ENCODE measurements around the gene NAT10.
A peak's percentile ranks its signal among the peaks of the same experiment; 100 is the strongest.
"Not testable (repeated sequence)": the region's sequence is repeated elsewhere in the genome, so short reads cannot be mapped to it uniquely, and the experiment has no call there.

NAT10 gene

GRCh38 chr11:34072832-34073231 lies 32.6 kb upstream of the NAT10 start:
- 88% methylated on average over 1 of the region's 2 CpGs; no CpG with 5 or more reads in 1 of the 2 experiments for WGBS, 2 experiments (ENCODE audit: insufficient coverage in 2 of 2)
- peaks cover 11% of the 10 kb centered on the region for H3K4me1 ChIP-seq (ENCODE audit: control insufficient read depth, insufficient read depth, low read length, poor library complexity, severe bottlenecking)
- H3K4me3 ChIP-seq (ENCODE audit: extremely low read depth, insufficient read depth, low read length, poor library complexity, severe bottlenecking), result no peak overlapping the region
- H3K36me3 ChIP-seq (ENCODE audit: control insufficient read depth, insufficient read depth, low read length), result peaks cover 67% of the 10 kb centered on the region
- H3K27ac ChIP-seq (ENCODE audit: low read depth, low read length, severe bottlenecking), result no peak overlapping the region
- H3K9me3 ChIP-seq (ENCODE audit: control insufficient read depth, low read length), result no peaks in the 10 kb centered on the region

- 83 to 100% methylated on average over 2 to 4 of the region's 4 CpGs for WGBS, 2 experiments (ENCODE audit: insufficient coverage in 2 of 2)
- H3K9me3 ChIP-seq (ENCODE audit: control insufficient read depth, low read length), result no peaks in the 10 kb centered on the region
- H3K27ac ChIP-seq (ENCODE audit: low read depth, low read length, severe bottlenecking), result no peak overlapping the region
- H3K4me1 ChIP-seq (ENCODE audit: control insufficient read depth, insufficient read depth, low read length, poor library complexity, severe bottlenecking), result peaks cover 11% of the 10 kb centered on the region
- H3K4me3 ChIP-seq (ENCODE audit: extremely low read depth, insufficient read depth, low read length, poor library complexity, severe bottlenecking), result no peak overlapping the region
- peaks cover 71% of the 10 kb centered on the region for H3K36me3 ChIP-seq (ENCODE audit: control insufficient read depth, insufficient read depth, low read length)
Observed at GRCh38 chr11:34074391-34074790, 31.0 kb upstream of the NAT10 start.

- H3K36me3 ChIP-seq (ENCODE audit: control insufficient read depth, insufficient read depth, low read length), result peaks cover 76% of the 10 kb centered on the region
Observed at GRCh38 chr11:34075178-34075820, 30.1 kb upstream of the NAT10 start.

GRCh38 chr11:34080609-34081008 lies 24.8 kb upstream of the NAT10 start:
- H3K9me3 ChIP-seq (ENCODE audit: control insufficient read depth, low read length), result no peaks in the 10 kb centered on the region
- no peak overlapping the region for H3K4me3 ChIP-seq (ENCODE audit: extremely low read depth, insufficient read depth, low read length, poor library complexity, severe bottlenecking)
- WGBS, 2 experiments (ENCODE audit: insufficient coverage in 2 of 2), result 100% methylated on average over 1 of the region's 4 CpGs
- H3K27ac ChIP-seq (ENCODE audit: low read depth, low read length, severe bottlenecking), result no peak overlapping the region
- peaks cover 89% of the 10 kb centered on the region for H3K36me3 ChIP-seq (ENCODE audit: control insufficient read depth, insufficient read depth, low read length)
- no peaks in the 10 kb centered on the region for H3K4me1 ChIP-seq (ENCODE audit: control insufficient read depth, insufficient read depth, low read length, poor library complexity, severe bottlenecking)

More at GRCh38 chr11:34075178-34075820, 30.1 kb upstream of the NAT10 start:
- Histone ChIP-seq H3K9me3 (ENCODE audit: control insufficient read depth, low read length) (no peaks in the 10 kb centered on the region), H3K4me3 (ENCODE audit: extremely low read depth, insufficient read depth, low read length, poor library complexity, severe bottlenecking) (no peak overlapping the region), H3K27ac (ENCODE audit: low read depth, low read length, severe bottlenecking) (peak overlapping the region; percentile 42), H3K4me1 (ENCODE audit: control insufficient read depth, insufficient read depth, low read length, poor library complexity, severe bottlenecking) (peaks cover 11% of the 10 kb centered on the region)
- WGBS, 2 experiments (ENCODE audit: insufficient coverage in 2 of 2), result 70 to 100% methylated on average over 1 of the region's 2 CpGs

- WGBS, 2 experiments (ENCODE audit: insufficient coverage in 2 of 2), result 51 to 69% methylated on average over 2 of the region's 2 CpGs
- no peak overlapping the region for H3K4me3 ChIP-seq (ENCODE audit: extremely low read depth, insufficient read depth, low read length, poor library complexity, severe bottlenecking)
- H3K4me1 ChIP-seq (ENCODE audit: control insufficient read depth, insufficient read depth, low read length, poor library complexity, severe bottlenecking), result no peaks in the 10 kb centered on the region
- H3K9me3 ChIP-seq (ENCODE audit: control insufficient read depth, low read length), result no peaks in the 10 kb centered on the region
- no peak overlapping the region for H3K27ac ChIP-seq (ENCODE audit: low read depth, low read length, severe bottlenecking)
- H3K36me3 ChIP-seq (ENCODE audit: control insufficient read depth, insufficient read depth, low read length), result peaks cover 95% of the 10 kb centered on the region
Observed at GRCh38 chr11:34084637-34085036, 20.8 kb upstream of the NAT10 start.

GRCh38 chr11:34086554-34087283 lies 18.7 kb upstream of the NAT10 start:
- Histone ChIP-seq H3K27ac (ENCODE audit: low read depth, low read length, severe bottlenecking) (no peak overlapping the region), H3K4me1 (ENCODE audit: control insufficient read depth, insufficient read depth, low read length, poor library complexity, severe bottlenecking) (no peaks in the 10 kb centered on the region), H3K4me3 (ENCODE audit: extremely low read depth, insufficient read depth, low read length, poor library complexity, severe bottlenecking) (no peak overlapping the region), H3K9me3 (ENCODE audit: control insufficient read depth, low read length) (no peaks in the 10 kb centered on the region), H3K36me3 (ENCODE audit: control insufficient read depth, insufficient read depth, low read length) (peaks cover 93% of the 10 kb centered on the region)
- no CpG with 5 or more reads among the region's 4 CpGs for WGBS, 2 experiments (ENCODE audit: insufficient coverage in 2 of 2)

GRCh38 chr11:34091825-34092224 lies 13.6 kb upstream of the NAT10 start:
- 100% methylated on average over 1 of the region's 1 CpG; no CpG with 5 or more reads in 1 of the 2 experiments for WGBS, 2 experiments (ENCODE audit: insufficient coverage in 2 of 2)
- no peak overlapping the region for H3K27ac ChIP-seq (ENCODE audit: low read depth, low read length, severe bottlenecking)
- no peak overlapping the region for H3K4me3 ChIP-seq (ENCODE audit: extremely low read depth, insufficient read depth, low read length, poor library complexity, severe bottlenecking)
- peaks cover 92% of the 10 kb centered on the region for H3K36me3 ChIP-seq (ENCODE audit: control insufficient read depth, insufficient read depth, low read length)
- H3K4me1 ChIP-seq (ENCODE audit: control insufficient read depth, insufficient read depth, low read length, poor library complexity, severe bottlenecking), result no peaks in the 10 kb centered on the region
- H3K9me3 ChIP-seq (ENCODE audit: control insufficient read depth, low read length), result no peaks in the 10 kb centered on the region

- not testable (repeated sequence) for H3K4me1 ChIP-seq (ENCODE audit: control insufficient read depth, insufficient read depth, low read length, poor library complexity, severe bottlenecking); H3K4me3 ChIP-seq (ENCODE audit: extremely low read depth, insufficient read depth, low read length, poor library complexity, severe bottlenecking); H3K9me3 ChIP-seq (ENCODE audit: control insufficient read depth, low read length); H3K27ac ChIP-seq (ENCODE audit: low read depth, low read length, severe bottlenecking)
- peaks cover 94% of the 10 kb centered on the region for H3K36me3 ChIP-seq (ENCODE audit: control insufficient read depth, insufficient read depth, low read length)
- WGBS, 2 experiments (ENCODE audit: insufficient coverage in 2 of 2), result 100% methylated on average over 2 of the region's 2 CpGs; no CpG with 5 or more reads in 1 of the 2 experiments
Observed at GRCh38 chr11:34094900-34095299, 10.5 kb upstream of the NAT10 start.

- 100% methylated on average over 1 of the region's 2 CpGs; no CpG with 5 or more reads in 1 of the 2 experiments for WGBS, 2 experiments (ENCODE audit: insufficient coverage in 2 of 2)
- peaks cover 81% of the 10 kb centered on the region for H3K36me3 ChIP-seq (ENCODE audit: control insufficient read depth, insufficient read depth, low read length)
Observed at GRCh38 chr11:34098813-34099212, 6.6 kb upstream of the NAT10 start.

GRCh38 chr11:34104680-34105078 lies 750 bp upstream of the NAT10 start:
- H3K36me3 ChIP-seq (ENCODE audit: control insufficient read depth, insufficient read depth, low read length), result peaks cover 46% of the 10 kb centered on the region
- H3K4me1 ChIP-seq (ENCODE audit: control insufficient read depth, insufficient read depth, low read length, poor library complexity, severe bottlenecking), result no peaks in the 10 kb centered on the region
- peak overlapping the region; percentile 81 for H3K4me3 ChIP-seq (ENCODE audit: extremely low read depth, insufficient read depth, low read length, poor library complexity, severe bottlenecking)
- 43 to 46% methylated on average over 5 to 6 of the region's 6 CpGs for WGBS, 2 experiments (ENCODE audit: insufficient coverage in 2 of 2)
- peak overlapping the region; percentile 93 for H3K27ac ChIP-seq (ENCODE audit: low read depth, low read length, severe bottlenecking)
- H3K9me3 ChIP-seq (ENCODE audit: control insufficient read depth, low read length), result no peaks in the 10 kb centered on the region

More at GRCh38 chr11:34098813-34099212, 6.6 kb upstream of the NAT10 start:
- no peaks in the 10 kb centered on the region for H3K4me1 ChIP-seq (ENCODE audit: control insufficient read depth, insufficient read depth, low read length, poor library complexity, severe bottlenecking)
- H3K27ac ChIP-seq (ENCODE audit: low read depth, low read length, severe bottlenecking), result no peak overlapping the region
- no peaks in the 10 kb centered on the region for H3K9me3 ChIP-seq (ENCODE audit: control insufficient read depth, low read length)
- H3K4me3 ChIP-seq (ENCODE audit: extremely low read depth, insufficient read depth, low read length, poor library complexity, severe bottlenecking), result no peak overlapping the region

Data from mesodermal cell (in vitro differentiated cells).